ENCODE measurements around the gene KCNJ4.

Gene KCNJ4

DNA sequence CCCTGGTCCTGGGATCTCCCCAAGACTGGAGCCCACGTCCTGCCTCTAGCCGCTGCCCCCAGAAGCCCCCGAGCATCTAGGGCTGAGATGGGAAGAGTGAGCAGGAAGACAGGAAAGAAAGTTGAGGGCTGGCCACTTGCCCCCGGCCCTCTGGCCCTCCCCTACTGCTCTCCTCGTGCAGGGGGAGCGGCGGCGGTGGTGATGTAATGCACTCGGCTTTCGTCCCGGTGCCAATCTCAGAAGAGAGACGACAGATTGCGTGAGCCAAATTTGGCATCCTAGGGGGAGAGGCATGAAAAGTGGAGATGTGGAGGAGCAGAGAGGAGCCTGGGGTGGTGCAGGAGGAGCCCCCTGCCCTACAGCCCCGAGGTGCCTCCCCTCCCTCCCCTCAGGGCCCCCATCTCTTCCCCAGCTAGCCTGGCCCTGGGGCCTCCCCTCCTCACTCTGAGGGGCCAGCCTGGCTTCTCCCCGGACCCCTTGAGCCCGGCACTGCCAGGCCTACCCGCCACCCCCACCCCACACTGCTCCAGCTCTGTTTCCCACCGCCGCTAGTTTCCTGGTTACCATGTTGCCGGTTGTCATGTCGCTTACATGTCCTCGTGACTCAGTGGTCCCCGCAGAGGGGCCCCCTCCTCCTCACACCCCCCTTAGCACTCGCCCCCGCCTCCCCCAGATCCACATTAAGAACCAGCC lies 2.5 kb downstream of the KCNJ4 start:
- DNase-seq = no peak

- DNase-seq = no peak
Measured at GRCh38 chr22:38451864-38452263, 3.1 kb downstream of the KCNJ4 start.

GRCh38 chr22:38451404-38451803 lies 3.6 kb downstream of the KCNJ4 start:
- DNase-seq = no peak

DNA sequence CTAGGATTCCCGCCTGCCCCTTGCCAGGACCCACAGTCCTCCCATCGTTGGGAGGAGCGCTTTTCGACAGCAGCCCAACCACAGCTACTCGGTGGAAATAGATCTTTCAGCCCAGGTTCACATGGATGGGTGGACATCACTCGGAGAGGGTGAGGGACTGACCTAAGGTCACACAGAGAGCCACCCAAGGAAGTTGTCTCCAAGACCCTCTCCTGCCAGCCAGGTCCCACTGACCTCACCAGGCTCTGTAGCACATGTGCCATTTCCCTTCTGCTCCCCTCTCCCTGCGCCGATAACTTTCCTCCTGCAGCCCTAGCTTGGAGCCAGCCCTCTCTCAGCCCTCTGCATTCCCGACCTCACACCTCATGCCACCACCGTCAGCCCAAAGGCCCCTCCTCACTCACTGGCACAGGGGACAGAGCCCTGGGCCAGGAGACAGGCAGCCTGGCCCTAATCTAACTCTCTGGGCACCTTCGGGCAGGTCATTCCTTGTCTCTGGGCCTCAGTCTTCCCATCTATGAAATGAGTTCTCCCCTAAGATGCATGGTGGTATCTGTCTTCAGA lies 4.7 kb downstream of the KCNJ4 start:
- no peak for DNase-seq

DNA sequence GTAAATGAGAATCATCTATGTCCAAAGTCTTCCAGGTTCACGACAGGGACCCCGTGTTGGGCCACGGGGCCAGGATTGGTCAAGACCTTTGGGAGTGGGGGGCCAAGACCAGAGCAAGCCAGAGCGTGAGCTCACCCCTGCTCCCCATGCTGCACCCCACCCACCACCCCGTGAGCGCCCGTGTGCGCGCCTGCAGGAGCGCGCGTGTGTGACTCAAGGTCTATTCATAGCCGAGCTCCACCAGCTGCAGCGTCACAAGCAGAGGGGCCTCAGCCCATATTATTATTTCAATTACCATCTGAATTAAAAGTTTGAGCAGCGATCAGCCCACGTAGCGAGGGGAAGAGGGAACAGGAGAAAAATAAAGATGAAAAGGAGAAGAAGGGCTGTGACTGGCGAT lies 5.2 kb downstream of the KCNJ4 start:
- DNase-seq = no peak

DNA sequence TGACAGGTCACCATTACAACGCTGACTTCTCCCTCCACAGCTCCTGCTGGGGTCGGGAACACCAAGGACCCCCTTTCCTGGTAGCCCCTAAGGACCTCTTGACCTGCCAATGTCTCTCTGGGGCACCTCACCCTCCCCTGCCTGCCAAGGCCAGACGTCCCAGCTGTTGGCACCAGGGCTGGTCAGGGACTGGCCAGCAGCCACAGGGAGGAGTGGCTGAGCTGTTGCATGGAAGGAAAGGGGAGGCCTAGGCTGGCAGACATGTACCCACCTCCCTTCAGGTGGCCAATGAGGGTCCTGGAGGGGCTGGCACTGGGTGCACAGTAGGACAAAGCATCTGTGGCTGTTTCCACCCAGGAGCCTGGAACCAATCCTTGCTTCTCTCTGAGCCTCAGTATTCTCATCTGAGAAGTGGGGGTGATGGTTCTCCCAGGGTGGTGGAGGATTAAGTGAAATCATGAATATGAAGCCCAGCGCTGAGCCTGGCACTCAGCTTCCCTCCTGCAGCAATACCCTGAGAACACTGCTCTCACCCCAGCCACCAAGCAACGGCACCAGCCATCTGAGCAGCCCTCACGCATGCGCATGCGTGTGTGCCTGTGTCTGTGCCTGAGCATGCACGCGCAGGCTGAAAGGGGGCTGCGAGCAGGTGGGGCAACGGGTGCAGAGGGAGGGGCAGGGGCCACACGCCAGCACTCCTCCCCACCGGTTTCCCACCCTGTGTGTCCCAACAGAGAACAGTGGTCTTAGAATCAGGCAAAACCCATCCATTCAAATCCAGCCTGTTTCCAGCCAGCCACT lies 5.9 kb downstream of the KCNJ4 start:
- DNase-seq = no peak

DNA sequence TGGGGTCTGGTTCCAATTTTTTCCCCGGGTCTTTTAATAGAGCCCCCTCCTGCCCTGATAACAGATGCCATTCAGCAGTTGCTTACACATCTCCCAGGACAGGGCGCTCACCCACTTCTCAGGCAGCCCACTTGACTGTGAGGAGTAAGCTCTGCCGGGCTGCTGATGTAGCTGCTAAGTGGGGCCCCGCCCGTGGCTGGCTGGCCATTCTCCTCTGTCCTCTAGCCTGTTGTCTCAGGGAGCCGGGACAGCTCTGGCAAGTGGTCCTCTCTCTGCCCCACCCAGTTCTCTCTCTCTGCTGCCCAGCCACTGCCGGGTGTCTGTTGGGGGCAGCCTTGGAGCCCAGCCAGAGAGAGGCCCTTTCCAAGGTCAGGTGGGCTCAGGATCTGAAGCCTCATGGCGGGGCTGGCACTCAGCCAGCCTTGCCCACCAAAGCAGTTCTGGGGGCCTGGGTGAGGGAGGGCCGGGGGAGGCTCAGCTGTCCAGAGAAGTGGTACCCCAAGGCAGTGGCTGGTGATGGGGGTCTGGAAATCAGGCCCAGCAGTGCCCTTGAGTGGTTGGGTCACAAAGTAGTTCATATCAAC lies 8.9 kb downstream of the KCNJ4 start:
- DNase-seq = no peak

DNA sequence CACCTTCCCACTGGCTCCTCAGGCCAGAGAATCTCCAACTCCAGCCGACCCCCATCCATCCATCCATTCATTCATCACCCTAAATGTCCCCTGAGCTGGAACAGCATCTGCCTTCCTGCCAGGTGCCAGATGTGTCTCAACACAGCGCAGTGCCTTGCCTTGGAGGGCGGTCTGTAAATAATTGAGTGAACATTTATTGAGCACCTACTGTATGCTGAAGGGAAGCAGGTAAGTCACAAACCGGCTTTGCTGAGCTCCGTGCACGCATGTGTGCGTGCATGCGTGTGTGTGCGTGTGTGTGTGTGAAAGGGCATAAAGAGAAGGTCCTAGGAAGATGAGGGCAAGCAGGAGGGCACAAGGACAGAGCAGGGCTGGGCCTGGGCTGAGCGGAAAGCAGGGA lies 10.2 kb downstream of the KCNJ4 start:
- no peak for DNase-seq

DNA sequence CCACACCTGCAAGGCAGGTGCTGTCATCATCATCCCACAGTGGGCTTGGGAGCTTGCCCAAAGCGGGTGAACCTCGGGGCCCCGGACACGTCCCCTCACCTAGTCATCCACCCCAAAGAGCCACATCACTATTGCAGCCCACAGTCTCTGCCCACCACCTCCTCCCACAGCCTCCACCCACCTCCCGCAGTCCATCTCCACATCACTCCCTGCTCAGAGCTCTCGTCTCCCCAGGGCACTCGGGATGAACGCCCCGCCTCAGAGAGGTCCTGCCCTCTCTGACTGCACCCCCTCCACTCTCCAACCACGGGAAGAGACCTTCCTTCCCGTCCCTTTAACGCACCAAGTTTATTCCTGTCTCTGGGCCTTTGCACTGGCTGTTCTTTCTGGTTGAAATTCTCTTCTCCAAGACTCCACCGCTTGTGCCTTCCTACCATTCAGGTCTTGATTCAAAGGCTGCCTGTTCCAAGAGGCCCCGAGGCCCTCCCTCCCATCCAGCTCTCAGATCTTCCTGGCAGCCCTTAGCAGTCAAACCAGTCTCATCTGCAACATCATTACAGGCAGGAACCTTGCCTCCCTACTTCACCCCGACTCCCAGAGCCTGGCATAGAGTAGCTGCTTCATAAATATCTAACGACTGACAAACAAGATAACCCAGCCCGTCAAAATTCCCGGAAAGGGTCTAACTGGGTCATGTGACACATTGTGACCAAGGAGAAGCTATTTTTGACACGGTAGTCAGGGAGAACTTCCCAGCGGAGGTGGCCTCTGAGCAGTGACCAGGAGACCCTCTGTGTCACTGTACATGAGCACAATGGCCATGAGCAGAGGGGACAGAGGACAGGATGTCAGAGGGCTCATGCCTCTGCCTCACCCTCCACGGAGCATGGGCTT lies 11.1 kb downstream of the KCNJ4 start:
- DNase-seq = no peak

DNA sequence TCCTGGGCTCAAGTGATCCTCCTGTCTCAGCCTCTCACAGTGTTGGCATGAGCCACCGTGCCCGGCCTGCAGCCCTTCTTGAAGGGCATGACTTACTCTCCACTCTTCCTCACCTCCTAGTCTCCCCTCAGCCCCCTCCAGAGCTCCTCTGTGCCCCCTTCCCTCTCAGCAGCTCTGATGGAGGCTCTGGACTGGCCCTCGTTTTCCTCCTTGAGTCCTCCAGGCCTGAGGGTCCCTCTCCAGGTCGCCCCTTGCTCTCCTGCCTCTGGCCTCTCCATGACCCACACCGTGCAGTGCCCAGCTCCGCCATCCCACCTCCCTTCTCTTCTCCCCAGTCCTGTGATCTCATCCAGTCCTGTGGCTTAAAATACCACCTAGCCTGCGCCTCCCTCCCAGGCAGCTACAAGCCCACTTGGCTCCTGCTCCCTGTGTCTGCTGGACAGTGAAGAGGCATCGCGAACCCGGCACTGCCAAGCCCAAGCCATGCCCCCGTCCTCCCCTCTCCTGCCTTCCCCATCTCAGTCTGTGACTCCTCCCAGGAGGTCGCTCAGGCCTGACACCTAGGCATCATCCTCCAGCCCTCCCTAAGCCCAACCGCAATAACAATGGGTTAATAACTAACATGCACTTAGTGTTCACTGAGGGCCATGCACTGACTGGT lies 11.9 kb downstream of the KCNJ4 start:
- DNase-seq = peak; percentile 78

DNA sequence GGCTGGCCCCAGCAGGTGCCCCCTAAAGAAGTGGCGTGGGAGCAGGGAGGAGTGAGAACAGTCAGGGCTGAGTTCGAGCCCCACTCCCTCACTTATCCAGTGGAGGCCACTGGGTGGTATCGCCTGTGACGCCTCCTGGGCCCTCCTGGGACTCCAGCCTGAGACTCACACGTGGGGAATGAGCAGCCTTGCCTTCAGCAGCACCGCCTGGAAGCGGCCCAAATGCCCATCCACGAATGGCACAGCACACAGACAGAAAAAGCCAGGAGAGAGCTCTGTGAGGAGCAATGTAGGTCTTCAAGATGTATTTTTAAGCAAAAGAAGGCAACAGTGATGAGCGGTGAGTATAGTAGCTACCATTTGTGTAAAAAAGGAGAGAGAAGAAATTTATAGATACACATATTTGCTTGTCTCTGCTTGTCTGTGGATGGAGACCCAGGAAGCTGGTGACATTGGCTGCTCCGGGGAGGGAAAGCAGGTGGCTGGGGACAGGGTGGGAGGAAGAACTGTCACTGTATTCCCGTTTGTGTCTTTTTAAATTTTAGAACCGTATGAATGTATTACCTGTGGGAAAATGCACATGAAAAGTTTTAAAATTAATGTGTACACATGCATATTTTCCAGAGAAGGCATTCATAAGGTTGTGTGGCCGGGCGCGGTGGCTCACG lies 13.2 kb downstream of the KCNJ4 start:
- no peak for DNase-seq

GRCh38 chr22:38440747-38441350 lies 14.2 kb downstream of the KCNJ4 start:
- no peak for DNase-seq

DNA sequence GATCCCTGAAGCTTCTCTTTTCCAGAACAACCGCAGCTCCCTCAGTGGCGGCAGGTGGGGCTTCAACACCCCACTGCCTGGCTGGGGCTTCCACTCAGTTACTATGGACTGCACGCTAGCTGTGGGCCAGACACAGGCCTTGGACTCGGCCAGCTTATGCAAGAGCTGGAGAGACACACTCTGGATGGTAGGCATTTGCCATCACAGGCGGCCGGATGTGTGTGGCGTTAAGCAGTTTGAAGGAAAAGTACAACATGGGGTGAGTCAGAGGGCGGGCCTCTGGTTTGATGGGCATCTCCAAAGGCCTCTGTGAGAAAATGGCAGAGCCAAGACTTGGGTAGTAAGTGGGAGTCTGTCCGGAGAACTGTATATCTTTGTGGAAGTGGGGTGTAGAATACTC lies 17.6 kb downstream of the KCNJ4 start:
- no peak for DNase-seq

DNA sequence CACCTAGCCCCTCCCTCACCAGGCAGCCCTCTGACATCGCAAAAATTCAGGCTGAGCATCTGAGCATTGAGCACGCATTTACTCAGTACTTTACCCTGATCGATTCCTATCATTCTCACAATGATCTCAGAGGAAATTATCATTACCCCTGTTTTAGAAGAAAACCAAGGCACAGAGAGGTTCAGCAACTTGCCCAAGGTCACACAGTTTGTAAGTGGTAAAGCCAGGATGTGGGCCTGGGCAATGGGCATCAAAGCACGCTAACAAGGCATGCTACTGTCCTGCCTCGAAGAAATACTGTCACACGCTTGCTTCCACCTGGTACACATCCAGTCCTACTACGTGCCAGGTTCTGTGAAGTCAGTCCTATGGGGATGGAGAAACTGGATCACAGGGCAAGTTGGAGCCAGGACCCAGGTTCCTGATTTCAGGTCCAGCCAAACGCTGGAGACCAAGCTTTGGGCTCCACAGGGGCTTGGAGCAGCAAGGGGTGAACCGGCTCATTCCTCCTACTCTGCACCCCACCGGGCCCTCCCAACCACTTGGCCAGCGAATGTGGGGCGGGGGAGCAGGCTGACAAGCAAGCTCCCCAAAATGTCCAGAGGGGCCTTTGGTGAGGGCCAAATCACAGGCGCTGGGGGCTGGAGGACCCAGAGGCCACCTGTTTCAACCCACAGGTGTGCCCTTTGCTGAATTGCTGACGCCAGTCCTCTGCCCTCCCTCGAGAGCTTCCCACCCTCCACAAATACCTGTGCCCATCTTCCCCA lies 18.2 kb downstream of the KCNJ4 start:
- DNase-seq = no peak

DNA sequence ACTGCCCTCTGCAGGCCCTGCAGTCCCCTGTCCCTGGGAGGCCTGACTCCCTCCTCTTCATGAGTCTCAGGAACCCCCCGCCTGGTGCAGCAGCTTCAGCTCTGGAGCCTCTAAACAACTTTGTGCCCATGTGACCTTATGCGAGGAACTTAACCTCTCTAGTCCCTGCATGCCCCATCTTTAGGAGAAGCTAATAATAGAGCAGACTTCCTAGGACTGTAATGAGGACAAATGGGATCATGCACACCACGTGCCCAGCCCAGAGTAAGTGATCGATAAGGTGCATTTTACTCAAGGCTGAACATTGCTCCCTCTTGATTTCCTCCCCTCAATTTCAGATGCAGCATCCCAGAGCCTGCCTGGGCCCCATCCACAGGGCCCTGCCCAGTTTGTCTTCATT lies 19.0 kb downstream of the KCNJ4 start:
- DNase-seq = no peak

- DNase-seq = no peak
Measured at GRCh38 chr22:38435010-38435409, 20.0 kb downstream of the KCNJ4 start.

GRCh38 chr22:38433871-38434270 lies 21.1 kb downstream of the KCNJ4 start:
- DNase-seq = no peak

GRCh38 chr22:38432264-38432663 lies 22.7 kb downstream of the KCNJ4 start:
- peak; percentile 16 for DNase-seq

- DNase-seq = no peak
Measured at GRCh38 chr22:38431266-38432010, 23.6 kb downstream of the KCNJ4 start.

Measured in kidney glomerular epithelial cell (primary cell).